Motor neuron (in vitro differentiated cells): ENCODE data around the gene TFAP2D. TPM values are rescaled to one million over a fixed set of nuclear protein-coding genes. Genes with fewer than 3 reads are reported as not detected.
A peak's percentile ranks its signal among the peaks of the same experiment; 100 is the strongest.

ENCODE experiments used
- ATAC-seq, 8 experiments: fragments of 200-7000 bp; cut with Tn5 transposase; replicated peaks in 6 of 8; 2 replicates each; pipeline ENCODE4 v1.8.0; 2021; ENCODE audit warnings: mild to moderate bottlenecking in 8 of 8, moderate library complexity in 8 of 8
- H3K27ac ChIP-seq, 2 donors: fragments of 250-450 bp; sonication (Bioruptor Pico); 2 replicates each; pipeline ENCODE4 v1.9.0; 2021; ENCODE audit warnings: antibody characterized with exemption in 2 of 2, mild to moderate bottlenecking in 2 of 2, moderate library complexity in 1 of 2
- H3K4me1 ChIP-seq, 2 donors: fragments of 250-450 bp; sonication (Bioruptor Pico); replicated peaks in 1 of 2; 2 replicates each; pipeline ENCODE4 v1.6.1; 2021; ENCODE audit warnings: antibody characterized with exemption in 2 of 2, mild to moderate bottlenecking in 2 of 2, moderate library complexity in 1 of 2
- H3K4me3 ChIP-seq, 5 donors: fragments of 250-450 bp; sonication (Bioruptor Pico); 2 replicates each; pipeline ENCODE4 v1.9.0; 2021; ENCODE audit warnings: antibody characterized with exemption in 5 of 5, mild to moderate bottlenecking in 5 of 5, moderate library complexity in 4 of 5
- WGBS, 10 experiments: fragments of 450-650 bp; shearing (Covaris generic); methylation state at CpG; one replicate each; pipeline ENCODE4 v1.0.0; 2022; 5-methylcytosine and 5-hydroxymethylcytosine counted together
- in situ Hi-C, 9 experiments: fragments of 400-800 bp; cut with MboI; loops; one replicate each; pipeline ENCODE4 v1.15.0; 2021; ENCODE audit warnings: low sequenced_read_pairs in 9 of 9, low pct_unique_long_range_greater_than_20kb in 2 of 9; ENCODE audit not compliant: unreplicated experiment in 9 of 9
- total RNA-seq, 8 experiments: library from RNA; unstranded; fragments of 300-600 nt; gene quantifications; 2 replicates each; pipeline versions ENCODE4 v1.2.3 to v1.2.4, GENCODE V29; 2022

The TFAP2D gene
- total RNA-seq, 8 experiments from 2014 or later: 0.20 to 0.38 (median 0.31) TPM; not detected in 4

DNA sequence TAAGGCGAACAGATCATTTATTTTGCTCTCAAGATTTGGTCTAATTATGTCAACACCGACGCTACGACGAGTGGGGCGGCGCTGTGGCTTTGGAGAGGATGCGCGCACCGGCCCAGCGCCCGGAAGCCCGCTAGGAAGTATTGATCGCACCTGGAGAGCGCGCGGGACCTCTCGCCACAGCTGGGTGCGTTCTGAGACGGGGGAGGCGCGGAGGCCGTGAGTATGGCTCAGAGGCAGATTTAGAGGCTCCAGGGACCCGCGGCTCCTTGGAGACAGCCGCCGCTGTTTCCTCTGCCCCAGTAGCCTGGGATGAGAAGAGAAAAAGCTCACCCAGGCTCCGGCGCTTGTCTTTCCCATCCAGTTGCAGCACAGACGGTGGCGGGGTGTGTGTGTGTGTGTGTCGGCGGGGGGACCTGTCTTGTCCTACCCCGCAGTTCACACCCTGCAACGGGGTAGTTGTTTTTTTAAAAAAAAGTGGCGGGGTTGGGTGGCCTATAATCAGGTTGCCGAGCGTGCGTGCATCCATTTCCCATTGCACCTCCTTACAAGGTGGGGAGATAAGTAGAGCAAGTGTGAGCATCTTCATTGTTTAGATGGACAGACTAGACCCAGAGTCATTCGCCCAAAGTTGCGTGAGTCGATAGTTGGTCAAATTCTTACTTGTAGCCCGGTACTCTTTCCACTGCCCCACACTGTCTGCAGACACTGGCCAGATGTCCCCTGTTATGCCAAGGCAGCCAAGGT is 11.2 kb downstream of the TFAP2D start:
- no peaks in the 10 kb centered on the region for H3K4me1 ChIP-seq
- H3K4me3 ChIP-seq: no peak overlapping the region
- H3K27ac ChIP-seq: no peak overlapping the region
- 0 to 40% (median 5%) methylated on average over 1 to 19 of the region's 43 CpGs; no CpG with 5 or more reads in 4 of the 10 experiments for WGBS, 10 experiments
- ATAC-seq: no peak
- in situ Hi-C loops: loop anchor here in 1 of 9 experiments (25.0 kb wide), 1 partner anchor 113 kb away; no protein-coding TSS in a partner anchor

DNA sequence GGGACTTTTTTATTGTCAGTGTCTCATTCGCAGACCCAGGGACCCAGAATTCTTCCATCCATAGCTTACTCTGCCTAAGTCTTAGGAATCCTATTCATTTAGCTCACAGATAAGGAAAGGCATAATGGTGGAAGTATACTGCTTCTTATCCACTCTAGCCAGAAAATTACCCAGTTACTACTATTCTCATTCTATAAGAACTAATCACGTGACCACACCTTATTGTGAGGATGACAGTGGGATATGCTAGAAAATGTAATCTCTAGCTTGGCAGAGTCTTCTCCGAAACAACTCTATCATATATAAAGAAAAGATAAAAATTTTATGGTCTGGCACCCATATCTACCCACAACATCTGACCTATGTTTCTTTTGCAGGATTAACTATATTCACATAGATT is 21.2 kb downstream of the TFAP2D start:
- 0 to 90% (median 49%) methylated on average over 1 to 3 of the region's 3 CpGs for WGBS, 10 experiments
- no peak for ATAC-seq
- Histone ChIP-seq H3K4me3 (no peak overlapping the region), H3K4me1 (no peaks in the 10 kb centered on the region), H3K27ac (no peak overlapping the region)
- in situ Hi-C loops: no loop called here

DNA sequence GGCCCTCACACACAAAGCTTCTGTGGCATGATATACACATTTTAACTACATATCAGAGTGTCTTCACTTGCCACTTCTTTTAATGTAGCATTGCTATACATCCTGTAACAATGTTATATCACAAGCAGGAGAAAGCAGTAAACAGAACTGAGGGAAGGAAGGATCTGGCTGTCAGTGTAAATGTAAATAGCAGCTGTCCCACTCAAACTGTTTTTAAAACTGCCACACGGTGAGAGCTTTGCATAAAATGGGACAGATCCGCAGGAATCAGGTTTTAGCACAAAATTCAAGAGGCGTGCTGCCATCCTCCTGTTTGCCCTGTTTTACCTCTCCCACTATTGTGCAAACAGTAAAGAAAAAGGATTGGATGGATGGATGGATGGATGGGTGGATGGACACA is 28.8 kb downstream of the TFAP2D start:
- in situ Hi-C loops: no loop called here
- 0 to 57% (median 17%) methylated on average over 2 to 3 of the region's 3 CpGs; no CpG with 5 or more reads in 2 of the 10 experiments for WGBS, 10 experiments
- no peak for ATAC-seq
- Histone ChIP-seq H3K27ac (no peak overlapping the region), H3K4me1 (no peaks in the 10 kb centered on the region), H3K4me3 (no peak overlapping the region)

DNA sequence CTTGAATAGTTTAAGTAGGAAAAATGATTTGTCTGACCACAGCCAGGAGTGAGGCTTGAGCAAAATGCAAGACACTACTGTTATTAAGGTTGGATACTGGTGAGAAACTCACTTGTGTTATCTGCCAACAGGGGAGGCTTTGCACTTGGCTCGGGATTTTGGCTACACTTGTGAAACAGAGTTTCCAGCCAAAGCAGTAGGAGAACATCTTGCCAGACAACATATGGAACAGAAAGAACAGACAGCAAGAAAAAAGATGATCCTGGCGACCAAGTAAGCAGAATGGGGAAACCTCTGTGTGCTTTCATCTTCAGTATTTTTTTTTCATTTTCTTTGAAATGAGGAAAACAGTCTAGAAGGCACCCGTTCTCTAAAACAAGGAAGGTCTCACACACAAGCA is 31.6 kb downstream of the TFAP2D start:
- 0 to 74% (median 41%) methylated on average over 1 to 3 of the region's 3 CpGs for WGBS, 10 experiments

DNA sequence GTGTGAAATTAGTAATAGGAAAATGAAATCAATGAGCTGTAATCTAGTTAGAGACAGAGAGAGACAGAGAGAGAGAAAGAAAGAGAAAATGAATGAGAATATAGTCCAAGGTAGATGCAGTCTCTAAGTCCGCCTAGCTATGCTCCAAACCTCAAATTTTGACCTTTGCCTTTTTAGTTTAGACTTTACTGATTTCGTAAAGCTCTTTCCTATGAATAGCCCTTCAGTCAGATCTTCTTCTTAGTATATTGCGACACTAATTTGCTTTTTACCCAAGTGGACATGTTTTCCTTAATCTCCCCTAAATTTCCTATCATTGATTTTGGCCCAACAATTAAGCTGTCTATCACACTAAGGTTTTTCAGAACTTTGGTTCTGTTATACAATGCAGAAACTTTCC is 49.5 kb downstream of the TFAP2D start:
- ATAC-seq: no peak
- WGBS, 10 experiments: 0 to 97% (median 33%) methylated on average over 1 to 3 of the region's 3 CpGs; no CpG with 5 or more reads in 1 of the 10 experiments

More for the DNA sequence above, 31.6 kb downstream of the TFAP2D start:
- no peaks in the 10 kb centered on the region for H3K4me1 ChIP-seq
- in situ Hi-C loops: no loop called here
- H3K27ac ChIP-seq: no peak overlapping the region
- no peak overlapping the region for H3K4me3 ChIP-seq
- ATAC-seq: no peak

DNA sequence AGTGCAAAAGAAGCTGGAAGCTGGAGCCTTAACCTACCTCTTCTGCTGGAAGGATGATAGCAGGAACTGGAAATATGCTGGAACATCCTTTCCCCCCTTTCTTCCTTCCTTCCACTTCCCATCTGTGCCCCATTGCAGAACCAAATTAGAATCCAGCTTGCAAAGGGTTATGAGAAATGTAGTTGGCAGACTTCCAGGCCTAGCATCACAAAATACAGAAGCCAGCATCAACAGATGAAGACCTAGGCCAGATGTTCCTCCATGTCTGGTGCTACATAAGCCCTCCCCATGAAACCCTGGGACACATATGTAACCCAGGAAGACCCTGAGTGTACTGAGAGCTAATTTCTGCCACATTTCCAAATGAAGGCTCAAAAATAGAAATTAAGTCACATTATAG is 65.4 kb downstream of the TFAP2D start:
- H3K4me3 ChIP-seq: no peak overlapping the region
- no peak for ATAC-seq
- no peak overlapping the region for H3K27ac ChIP-seq
- in situ Hi-C loops: loop anchor here in 4 of 9 experiments (25.0 kb wide), 1 partner anchor 641 kb away; no protein-coding TSS in a partner anchor
- no peaks in the 10 kb centered on the region for H3K4me1 ChIP-seq

More for the DNA sequence above, 49.5 kb downstream of the TFAP2D start:
- Histone ChIP-seq H3K4me3 (no peak overlapping the region), H3K4me1 (no peaks in the 10 kb centered on the region), H3K27ac (no peak overlapping the region)
- in situ Hi-C loops: no loop called here

DNA sequence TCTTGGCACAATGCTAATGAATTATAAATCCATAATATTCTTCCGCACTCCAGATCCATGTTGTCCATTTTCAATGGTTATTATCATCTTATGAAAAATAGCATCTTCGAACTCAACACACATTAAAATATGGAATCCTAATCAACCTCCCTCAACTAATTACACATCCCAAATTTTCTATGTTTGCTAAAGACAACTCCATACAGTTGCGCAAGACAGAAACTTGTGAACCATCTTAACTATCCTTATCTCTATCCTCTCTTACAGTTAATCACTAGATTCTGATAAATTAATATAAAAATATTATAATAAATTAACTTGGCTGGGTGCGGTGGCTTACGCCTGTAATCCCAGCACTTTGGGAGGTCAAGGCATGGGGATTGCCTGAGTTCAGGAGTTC is 67.1 kb downstream of the TFAP2D start:
- in situ Hi-C loops: loop anchor here in 5 of 9 experiments (10.0 to 25.0 kb wide), 2 partner anchors 643 to 646 kb away; no protein-coding TSS in a partner anchor
- H3K4me3 ChIP-seq: no peak overlapping the region
- no peak for ATAC-seq
- H3K4me1 ChIP-seq: no peaks in the 10 kb centered on the region
- no peak overlapping the region for H3K27ac ChIP-seq
- 49 to 96% (median 89%) methylated on average over 3 to 5 of the region's 5 CpGs; no CpG with 5 or more reads in 2 of the 10 experiments for WGBS, 10 experiments

DNA sequence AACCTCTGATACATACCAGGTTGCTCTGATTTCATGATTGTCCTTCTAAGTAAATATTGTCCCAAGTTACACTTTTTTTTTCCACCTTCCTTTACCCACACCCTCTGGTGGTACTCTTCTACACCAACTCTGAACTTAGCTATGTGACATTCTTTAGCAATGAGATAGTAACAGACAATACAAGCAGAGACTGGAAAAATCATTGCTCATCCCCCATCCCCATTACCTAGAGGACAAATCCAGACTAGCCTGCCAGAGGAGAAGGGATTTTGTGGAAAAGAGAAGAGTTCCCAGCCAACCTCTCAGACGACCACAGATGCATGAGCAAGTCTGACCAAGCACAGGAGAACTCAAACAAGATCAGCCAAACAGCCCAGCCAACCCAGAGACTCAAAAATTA is 72.6 kb downstream of the TFAP2D start:
- H3K27ac ChIP-seq: no peak overlapping the region
- WGBS, 10 experiments: 0 to 63% (median 17%) methylated on average over 1 of the region's 1 CpG; no CpG with 5 or more reads in 1 of the 10 experiments
- no peak for ATAC-seq
- H3K4me1 ChIP-seq: no peaks in the 10 kb centered on the region
- in situ Hi-C loops: loop anchor here in 5 of 9 experiments (10.0 to 25.0 kb wide), 2 partner anchors 649 to 651 kb away; no protein-coding TSS in a partner anchor
- no peak overlapping the region for H3K4me3 ChIP-seq

DNA sequence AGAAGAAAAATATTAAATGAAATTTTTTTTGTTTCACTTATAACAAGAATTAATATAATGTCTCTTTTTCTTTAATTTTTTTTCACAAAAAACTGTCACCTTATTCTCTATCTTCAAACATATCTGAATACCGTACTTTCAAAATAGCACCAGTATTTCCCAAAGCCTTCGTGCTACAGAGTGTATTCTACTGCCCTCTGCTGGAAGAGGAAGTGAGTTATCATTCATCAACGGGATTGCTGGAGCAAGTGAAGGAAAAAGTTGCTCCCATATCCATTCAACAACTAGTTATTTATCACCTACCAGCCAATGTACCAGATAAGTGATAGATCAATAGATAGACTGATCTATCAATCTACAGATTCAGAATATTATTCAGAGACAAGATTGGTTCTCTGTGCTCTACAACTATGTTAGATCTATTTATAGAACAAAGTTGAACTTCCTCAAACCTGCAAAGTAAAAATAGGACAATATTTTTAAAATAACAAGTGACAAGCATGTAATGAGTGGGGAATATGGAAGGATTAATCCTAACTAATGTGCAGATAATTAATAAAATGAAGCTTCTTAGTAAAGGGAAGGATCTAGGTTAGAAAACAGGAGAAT is 78.7 kb downstream of the TFAP2D start:
- Histone ChIP-seq H3K4me1 (no peaks in the 10 kb centered on the region), H3K4me3 (no peak overlapping the region), H3K27ac (no peak overlapping the region)
- in situ Hi-C loops: loop anchor here in 4 of 9 experiments (25.0 kb wide), 1 partner anchor 655 kb away; no protein-coding TSS in a partner anchor
- 0 to 13% (median 0%) methylated on average over 1 to 3 of the region's 3 CpGs for WGBS, 10 experiments
- ATAC-seq: peak in 4 of 8 experiments; percentile 43 to 71 (median 54)

DNA sequence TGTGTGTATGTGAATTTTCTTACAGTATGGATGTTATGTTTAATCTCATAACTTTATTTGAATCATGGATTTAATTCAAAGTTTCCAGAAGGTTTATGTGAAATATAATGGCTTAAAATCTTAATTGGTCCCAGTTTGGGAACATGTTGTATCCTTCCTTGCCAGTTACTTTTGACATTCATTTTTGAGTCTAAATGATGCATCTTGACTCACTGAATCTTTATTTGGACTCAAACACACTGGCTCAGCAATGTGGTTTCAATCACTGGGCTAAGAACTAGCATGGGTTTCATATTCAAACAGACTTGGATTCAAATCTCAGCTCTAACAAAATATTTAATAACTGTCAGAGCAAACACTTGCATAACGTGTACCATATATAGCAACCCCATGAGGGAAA is 79.4 kb downstream of the TFAP2D start:
- in situ Hi-C loops: loop anchor here in 4 of 9 experiments (25.0 kb wide), 1 partner anchor 655 kb away; no protein-coding TSS in a partner anchor
- WGBS, 10 experiments: 0 to 90% (median 34%) methylated on average over 1 of the region's 1 CpG; no CpG with 5 or more reads in 2 of the 10 experiments

DNA sequence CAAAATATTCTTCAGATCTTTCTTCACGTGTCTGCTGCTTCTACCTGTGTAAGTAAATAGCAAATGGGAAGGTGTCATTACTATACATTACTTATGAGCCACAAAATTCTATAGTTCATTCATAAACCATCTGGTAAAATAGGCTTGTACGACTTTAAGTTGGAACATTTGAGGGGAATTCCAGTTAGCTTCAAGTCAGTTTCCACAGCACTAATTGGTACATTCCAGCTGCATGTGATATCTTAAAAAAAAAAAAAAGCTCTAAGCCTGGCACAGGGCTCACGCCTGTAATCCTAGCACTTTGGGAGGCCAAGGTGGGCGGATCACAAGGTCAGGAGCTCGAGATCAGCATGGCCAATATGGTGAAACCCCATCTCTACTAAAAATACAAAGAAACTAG is 82.2 kb downstream of the TFAP2D start:
- in situ Hi-C loops: loop anchor here in 4 of 9 experiments (25.0 kb wide), 1 partner anchor 658 kb away; no protein-coding TSS in a partner anchor
- H3K4me3 ChIP-seq: no peak overlapping the region
- no peak overlapping the region for H3K27ac ChIP-seq
- no peak for ATAC-seq
- no peaks in the 10 kb centered on the region for H3K4me1 ChIP-seq
- WGBS, 10 experiments: 0 to 73% (median 58%) methylated on average over 2 to 5 of the region's 5 CpGs; no CpG with 5 or more reads in 1 of the 10 experiments

More for the DNA sequence above, 79.4 kb downstream of the TFAP2D start:
- no peak for ATAC-seq
- no peak overlapping the region for H3K4me3 ChIP-seq
- no peaks in the 10 kb centered on the region for H3K4me1 ChIP-seq
- no peak overlapping the region for H3K27ac ChIP-seq

DNA sequence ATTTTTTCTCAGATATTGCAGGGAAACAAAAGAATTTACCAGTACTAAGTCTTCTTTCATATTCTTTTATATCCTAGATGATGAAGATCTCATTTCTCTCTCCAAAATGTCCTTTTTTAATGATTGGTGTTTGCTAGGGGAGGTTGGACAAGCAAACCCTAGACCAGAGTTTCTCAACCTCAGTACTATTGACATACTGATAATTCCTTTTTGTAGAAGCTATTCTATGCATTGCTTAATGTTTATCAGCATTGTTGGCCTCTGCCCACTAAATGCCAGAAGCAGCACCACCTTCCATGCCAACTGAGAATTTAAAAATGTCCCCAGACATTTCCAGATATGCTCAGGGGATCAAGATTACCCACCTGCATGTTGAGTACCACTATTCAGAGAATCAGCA is 91.0 kb downstream of the TFAP2D start:
- Histone ChIP-seq H3K27ac (no peak overlapping the region), H3K4me1 (no peaks in the 10 kb centered on the region), H3K4me3 (no peak overlapping the region)
- in situ Hi-C loops: loop anchor here in 8 of 9 experiments (25.0 kb wide), 6 partner anchors 558 to 1208 kb away; no protein-coding TSS in a partner anchor
- ATAC-seq: no peak

DNA sequence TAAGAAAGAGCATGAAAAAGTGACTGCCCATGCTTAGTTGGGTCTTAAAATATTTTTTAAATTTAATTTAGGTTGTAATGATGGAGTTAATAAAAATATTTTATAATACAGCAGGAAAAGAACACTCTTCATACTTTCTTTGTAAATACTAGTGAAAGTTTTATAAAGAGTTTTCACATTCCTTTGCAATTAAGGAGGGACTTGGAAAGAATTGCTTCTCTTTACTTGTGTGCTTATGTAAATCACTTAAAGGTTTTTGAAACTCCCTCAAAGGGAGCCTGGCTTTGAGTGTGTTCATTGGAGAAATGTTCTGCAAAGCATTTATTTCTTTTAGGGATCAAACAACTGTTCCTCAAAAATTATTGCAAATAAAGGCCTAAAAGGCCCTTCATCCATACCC is 93.7 kb downstream of the TFAP2D start:
- H3K27ac ChIP-seq: no peak overlapping the region
- in situ Hi-C loops: loop anchor here in 8 of 9 experiments (25.0 kb wide), 6 partner anchors 555 to 1205 kb away; no protein-coding TSS in a partner anchor
- no peak for ATAC-seq
- H3K4me1 ChIP-seq: no peaks in the 10 kb centered on the region
- no peak overlapping the region for H3K4me3 ChIP-seq
